ENCODE measurements around the gene UBE3D. TPM values are rescaled to one million over a fixed set of nuclear protein-coding genes. Genes with fewer than 3 reads are reported as not detected.

The UBE3D gene
- total RNA-seq, 1 experiment from 2014 or later, result 11.0 TPM

- Histone ChIP-seq H3K4me3 (ENCODE audit: low read depth in 2 of 2, low read length in 2 of 2) (no peak overlapping the region), H3K9me3 (ENCODE audit: control insufficient read depth, insufficient read depth, low read depth, low read length) (no peaks in the 10 kb centered on the region), H3K4me1 (ENCODE audit: control insufficient read depth, insufficient read depth, low read length) (no peaks in the 10 kb centered on the region), H3K27ac (ENCODE audit: low read length) (no peak overlapping the region), H3K36me3 (ENCODE audit: control insufficient read depth, insufficient read depth, low read length) (no peaks in the 10 kb centered on the region; the same call in 1 of the 2 replicates), H3K27me3 (ENCODE audit: control insufficient read depth, insufficient read depth, low read length) (no peaks in the 10 kb centered on the region)
- in situ Hi-C loops (cut with HindIII; ENCODE audit: low pct_unique_long_range_greater_than_20kb, low sequenced_read_pairs) (no loop called here), intact Hi-C loops (cut with micrococcal nuclease; ENCODE audit: unreplicated experiment) (no loop called here)
- DNase-seq (ENCODE audit: low read depth, low spot score), result no peak
- ATAC-seq, result no peak
- POLR2A ChIA-PET, result no interaction called here
- TF ChIP-seq, protein P1, sequence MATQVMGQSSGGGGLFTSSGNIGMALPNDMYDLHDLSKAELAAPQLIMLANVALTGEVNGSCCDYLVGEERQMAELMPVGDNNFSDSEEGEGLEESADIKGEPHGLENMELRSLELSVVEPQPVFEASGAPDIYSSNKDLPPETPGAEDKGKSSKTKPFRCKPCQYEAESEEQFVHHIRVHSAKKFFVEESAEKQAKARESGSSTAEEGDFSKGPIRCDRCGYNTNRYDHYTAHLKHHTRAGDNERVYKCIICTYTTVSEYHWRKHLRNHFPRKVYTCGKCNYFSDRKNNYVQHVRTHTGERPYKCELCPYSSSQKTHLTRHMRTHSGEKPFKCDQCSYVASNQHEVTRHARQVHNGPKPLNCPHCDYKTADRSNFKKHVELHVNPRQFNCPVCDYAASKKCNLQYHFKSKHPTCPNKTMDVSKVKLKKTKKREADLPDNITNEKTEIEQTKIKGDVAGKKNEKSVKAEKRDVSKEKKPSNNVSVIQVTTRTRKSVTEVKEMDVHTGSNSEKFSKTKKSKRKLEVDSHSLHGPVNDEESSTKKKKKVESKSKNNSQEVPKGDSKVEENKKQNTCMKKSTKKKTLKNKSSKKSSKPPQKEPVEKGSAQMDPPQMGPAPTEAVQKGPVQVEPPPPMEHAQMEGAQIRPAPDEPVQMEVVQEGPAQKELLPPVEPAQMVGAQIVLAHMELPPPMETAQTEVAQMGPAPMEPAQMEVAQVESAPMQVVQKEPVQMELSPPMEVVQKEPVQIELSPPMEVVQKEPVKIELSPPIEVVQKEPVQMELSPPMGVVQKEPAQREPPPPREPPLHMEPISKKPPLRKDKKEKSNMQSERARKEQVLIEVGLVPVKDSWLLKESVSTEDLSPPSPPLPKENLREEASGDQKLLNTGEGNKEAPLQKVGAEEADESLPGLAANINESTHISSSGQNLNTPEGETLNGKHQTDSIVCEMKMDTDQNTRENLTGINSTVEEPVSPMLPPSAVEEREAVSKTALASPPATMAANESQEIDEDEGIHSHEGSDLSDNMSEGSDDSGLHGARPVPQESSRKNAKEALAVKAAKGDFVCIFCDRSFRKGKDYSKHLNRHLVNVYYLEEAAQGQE (IDR thresholded peaks at IDR 0.05; ENCODE audit: insufficient read depth in 1 of 2, low read depth in 2 of 2, low read length in 1 of 2), result no peak
- TF ChIP-seq SIN3A (IDR thresholded peaks at IDR 0.05; ENCODE audit: borderline replicate concordance, insufficient read depth, low read depth, low read length), result no peak
- TF ChIP-seq, protein P2, sequence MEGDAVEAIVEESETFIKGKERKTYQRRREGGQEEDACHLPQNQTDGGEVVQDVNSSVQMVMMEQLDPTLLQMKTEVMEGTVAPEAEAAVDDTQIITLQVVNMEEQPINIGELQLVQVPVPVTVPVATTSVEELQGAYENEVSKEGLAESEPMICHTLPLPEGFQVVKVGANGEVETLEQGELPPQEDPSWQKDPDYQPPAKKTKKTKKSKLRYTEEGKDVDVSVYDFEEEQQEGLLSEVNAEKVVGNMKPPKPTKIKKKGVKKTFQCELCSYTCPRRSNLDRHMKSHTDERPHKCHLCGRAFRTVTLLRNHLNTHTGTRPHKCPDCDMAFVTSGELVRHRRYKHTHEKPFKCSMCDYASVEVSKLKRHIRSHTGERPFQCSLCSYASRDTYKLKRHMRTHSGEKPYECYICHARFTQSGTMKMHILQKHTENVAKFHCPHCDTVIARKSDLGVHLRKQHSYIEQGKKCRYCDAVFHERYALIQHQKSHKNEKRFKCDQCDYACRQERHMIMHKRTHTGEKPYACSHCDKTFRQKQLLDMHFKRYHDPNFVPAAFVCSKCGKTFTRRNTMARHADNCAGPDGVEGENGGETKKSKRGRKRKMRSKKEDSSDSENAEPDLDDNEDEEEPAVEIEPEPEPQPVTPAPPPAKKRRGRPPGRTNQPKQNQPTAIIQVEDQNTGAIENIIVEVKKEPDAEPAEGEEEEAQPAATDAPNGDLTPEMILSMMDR (IDR thresholded peaks at IDR 0.05), result no peak
- no peak for TF ChIP-seq POLR2AphosphoS5 (IDR thresholded peaks at IDR 0.05; ENCODE audit: low read depth, low read length)
- no peak for TF ChIP-seq TCF7L2 (IDR thresholded peaks at IDR 0.05; ENCODE audit: low read depth, low read length)
- CTCF ChIA-PET, result no interaction called here
- no TSS peak for BruUV-seq (replicated peaks)
These were observed 107.1 kb downstream of the UBE3D start for GRCh38 chr6:82958551-82958950.

GRCh38 chr6:82957868-82958245 is 107.8 kb downstream of the UBE3D start:
- Histone ChIP-seq H3K9me3 (ENCODE audit: control insufficient read depth, insufficient read depth, low read depth, low read length) (no peaks in the 10 kb centered on the region), H3K27me3 (ENCODE audit: control insufficient read depth, insufficient read depth, low read length) (no peaks in the 10 kb centered on the region), H3K4me3 (ENCODE audit: low read depth in 2 of 2, low read length in 2 of 2) (no peak overlapping the region), H3K36me3 (ENCODE audit: control insufficient read depth, insufficient read depth, low read length) (no peaks in the 10 kb centered on the region; the same call in 1 of the 2 replicates), H3K27ac (ENCODE audit: low read length) (no peak overlapping the region), H3K4me1 (ENCODE audit: control insufficient read depth, insufficient read depth, low read length) (no peaks in the 10 kb centered on the region)
- ChIA-PET POLR2A (interaction anchor here (0.6 kb wide), 1 partner anchor 240 kb away, joined by 8 read pairs; no protein-coding TSS in a partner anchor), CTCF (no interaction called here)
- ATAC-seq (no peak), DNase-seq (ENCODE audit: low read depth, low spot score) (no peak)
- TF ChIP-seq POLR2AphosphoS5 (IDR thresholded peaks at IDR 0.05; ENCODE audit: low read depth, low read length), result no peak
- TF ChIP-seq, protein P2 (IDR thresholded peaks at IDR 0.05), result no peak
- TF ChIP-seq TCF7L2 (IDR thresholded peaks at IDR 0.05; ENCODE audit: low read depth, low read length), result no peak
- TF ChIP-seq, protein P1 (IDR thresholded peaks at IDR 0.05; ENCODE audit: insufficient read depth in 1 of 2, low read depth in 2 of 2, low read length in 1 of 2), result no peak
- TF ChIP-seq SIN3A (IDR thresholded peaks at IDR 0.05; ENCODE audit: borderline replicate concordance, insufficient read depth, low read depth, low read length), result no peak
- in situ Hi-C loops (cut with HindIII; ENCODE audit: low pct_unique_long_range_greater_than_20kb, low sequenced_read_pairs), result no loop called here
- no TSS peak for BruUV-seq (replicated peaks)
- intact Hi-C loops (cut with micrococcal nuclease; ENCODE audit: unreplicated experiment), result no loop called here
